ENCODE data around the gene IYD.

Gene IYD

DNA sequence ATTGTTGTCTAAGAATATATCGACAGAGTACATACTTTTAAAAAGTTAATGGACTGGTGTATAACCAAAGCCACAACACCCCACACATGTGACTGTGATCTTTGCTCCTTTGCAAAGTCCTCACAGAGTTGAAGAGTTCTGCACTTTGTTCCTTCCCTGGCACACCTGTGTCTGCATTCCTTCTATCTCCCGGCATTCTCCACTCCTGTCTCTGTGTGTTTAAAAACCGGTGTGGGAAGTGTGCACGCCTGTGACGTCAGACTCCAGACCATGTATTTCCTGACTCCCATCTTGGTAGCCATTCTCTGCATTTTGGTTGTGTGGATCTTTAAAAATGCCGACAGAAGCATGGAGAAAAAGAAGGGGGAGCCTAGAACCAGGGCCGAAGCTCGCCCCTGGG is at the start of gene IYD:
TSS of gene IYD (plus strand) at position 251 of the 400 bp plus-strand sequence. CDS start at position 271, 20 bp downstream.
- no peak for DNase-seq (ENCODE audit: low read depth)
- H3K4me3 ChIP-seq (ENCODE audit: control insufficient read depth, low read depth, low read length) = no peak within 1 kb of the TSS
- no peak for TF ChIP-seq CTCF (IDR thresholded peaks at IDR 0.05; ENCODE audit: control insufficient read depth, insufficient read depth, low read depth, low read length, missing control alignments)

DNA sequence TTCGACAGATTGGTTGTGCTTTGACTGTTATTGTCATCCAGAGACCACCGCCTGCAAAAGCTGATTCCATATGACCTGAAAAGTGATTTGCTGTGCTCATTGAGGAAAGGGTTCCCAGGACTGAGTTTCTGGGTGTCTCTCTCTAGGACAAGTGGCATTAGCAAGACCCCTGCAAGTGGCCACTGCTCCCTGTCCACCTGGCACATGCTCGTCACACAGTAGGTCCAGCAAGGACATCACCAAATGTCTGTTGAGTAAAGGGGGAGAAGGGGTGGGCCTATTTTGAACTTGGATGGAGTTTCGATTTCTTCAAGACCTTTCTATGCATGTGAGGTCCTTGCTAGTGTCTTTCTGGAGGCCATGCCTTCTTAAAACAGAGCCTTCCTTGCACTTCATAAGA is 48.9 kb upstream of the IYD start:
- no peak for TF ChIP-seq CTCF (IDR thresholded peaks at IDR 0.05; ENCODE audit: control insufficient read depth, insufficient read depth, low read depth, low read length, missing control alignments)

GRCh38 chr6:150320442-150320841 is 48.4 kb upstream of the IYD start:
- DNase-seq (ENCODE audit: low read depth) = no peak
- no peak for TF ChIP-seq CTCF (IDR thresholded peaks at IDR 0.05; ENCODE audit: control insufficient read depth, insufficient read depth, low read depth, low read length, missing control alignments)
- no peak overlapping the region for H3K4me3 ChIP-seq (ENCODE audit: control insufficient read depth, low read depth, low read length)

More for the DNA sequence above, 48.9 kb upstream of the IYD start:
- DNase-seq (ENCODE audit: low read depth) = no peak
- H3K4me3 ChIP-seq (ENCODE audit: control insufficient read depth, low read depth, low read length) = no peak overlapping the region

DNA sequence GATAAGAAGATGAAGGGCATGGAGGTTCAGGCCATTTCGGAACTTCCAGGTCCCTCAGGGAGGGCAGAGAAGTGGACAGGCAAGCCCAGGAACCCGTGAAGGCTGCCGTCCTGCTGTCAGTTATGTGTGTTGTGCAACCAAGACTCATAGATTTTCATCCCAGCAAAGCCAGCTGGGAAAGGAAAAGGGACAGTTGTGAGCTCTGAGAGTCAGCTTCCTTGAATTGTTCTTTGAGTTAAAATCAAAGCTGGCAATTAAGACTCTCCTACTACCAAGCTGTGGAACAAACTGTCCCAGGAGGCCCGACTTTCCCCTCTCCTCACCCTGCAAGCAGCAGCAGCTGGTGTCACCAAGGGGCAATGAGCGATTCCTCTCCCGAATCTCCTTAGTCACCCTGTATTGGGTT is 46.3 kb upstream of the IYD start:
- no peak for DNase-seq (ENCODE audit: low read depth)
- H3K4me3 ChIP-seq (ENCODE audit: control insufficient read depth, low read depth, low read length) = no peak overlapping the region
- no peak for TF ChIP-seq CTCF (IDR thresholded peaks at IDR 0.05; ENCODE audit: control insufficient read depth, insufficient read depth, low read depth, low read length, missing control alignments)

DNA sequence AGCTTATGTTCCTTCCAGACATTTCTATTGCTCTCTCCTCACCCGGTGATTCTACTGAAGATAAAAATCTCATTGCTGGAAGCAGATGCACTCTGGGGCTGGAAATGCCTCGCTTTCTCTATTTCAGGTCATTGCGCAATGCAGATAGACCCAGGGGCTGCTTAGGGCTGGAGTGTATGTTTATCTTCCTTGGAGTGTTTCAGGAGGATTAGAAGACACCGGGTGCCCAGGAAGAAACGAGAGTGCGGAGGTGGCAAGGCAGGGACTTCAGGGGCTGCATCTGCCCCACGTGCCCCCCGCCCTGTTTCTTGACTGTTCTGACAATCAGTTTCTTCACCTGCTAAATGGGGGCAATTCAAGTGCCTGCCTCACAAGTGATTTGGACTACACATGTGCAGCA is 45.6 kb upstream of the IYD start:
- no peak for TF ChIP-seq CTCF (IDR thresholded peaks at IDR 0.05; ENCODE audit: control insufficient read depth, insufficient read depth, low read depth, low read length, missing control alignments)
- no peak overlapping the region for H3K4me3 ChIP-seq (ENCODE audit: control insufficient read depth, low read depth, low read length)
- DNase-seq (ENCODE audit: low read depth) = no peak

DNA sequence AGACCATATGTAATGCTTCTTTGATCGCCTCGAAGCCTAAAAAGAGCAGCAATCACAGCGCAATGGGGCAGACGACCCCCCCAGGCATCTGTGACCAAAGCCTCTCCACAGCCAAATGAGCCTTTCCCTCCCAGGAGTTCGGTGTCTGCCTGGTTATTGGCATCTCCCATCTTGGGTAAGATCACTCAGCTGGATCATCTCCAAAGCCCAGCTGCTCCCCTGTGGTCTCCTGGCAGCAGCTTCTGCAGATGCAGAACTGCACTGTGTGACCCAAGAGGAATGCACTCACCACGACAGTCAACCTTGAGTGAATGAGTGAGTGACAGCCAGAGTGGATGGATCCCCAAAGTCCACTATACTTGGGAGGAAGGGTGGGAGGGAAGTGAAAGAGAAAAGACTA is 44.8 kb upstream of the IYD start:
- no peak for DNase-seq (ENCODE audit: low read depth)
- TF ChIP-seq CTCF (IDR thresholded peaks at IDR 0.05; ENCODE audit: control insufficient read depth, insufficient read depth, low read depth, low read length, missing control alignments) = no peak

More for the DNA sequence above, 44.8 kb upstream of the IYD start:
- H3K4me3 ChIP-seq (ENCODE audit: control insufficient read depth, low read depth, low read length) = no peak overlapping the region
